ENCODE measurements around the gene SYNDIG1.

DNA sequence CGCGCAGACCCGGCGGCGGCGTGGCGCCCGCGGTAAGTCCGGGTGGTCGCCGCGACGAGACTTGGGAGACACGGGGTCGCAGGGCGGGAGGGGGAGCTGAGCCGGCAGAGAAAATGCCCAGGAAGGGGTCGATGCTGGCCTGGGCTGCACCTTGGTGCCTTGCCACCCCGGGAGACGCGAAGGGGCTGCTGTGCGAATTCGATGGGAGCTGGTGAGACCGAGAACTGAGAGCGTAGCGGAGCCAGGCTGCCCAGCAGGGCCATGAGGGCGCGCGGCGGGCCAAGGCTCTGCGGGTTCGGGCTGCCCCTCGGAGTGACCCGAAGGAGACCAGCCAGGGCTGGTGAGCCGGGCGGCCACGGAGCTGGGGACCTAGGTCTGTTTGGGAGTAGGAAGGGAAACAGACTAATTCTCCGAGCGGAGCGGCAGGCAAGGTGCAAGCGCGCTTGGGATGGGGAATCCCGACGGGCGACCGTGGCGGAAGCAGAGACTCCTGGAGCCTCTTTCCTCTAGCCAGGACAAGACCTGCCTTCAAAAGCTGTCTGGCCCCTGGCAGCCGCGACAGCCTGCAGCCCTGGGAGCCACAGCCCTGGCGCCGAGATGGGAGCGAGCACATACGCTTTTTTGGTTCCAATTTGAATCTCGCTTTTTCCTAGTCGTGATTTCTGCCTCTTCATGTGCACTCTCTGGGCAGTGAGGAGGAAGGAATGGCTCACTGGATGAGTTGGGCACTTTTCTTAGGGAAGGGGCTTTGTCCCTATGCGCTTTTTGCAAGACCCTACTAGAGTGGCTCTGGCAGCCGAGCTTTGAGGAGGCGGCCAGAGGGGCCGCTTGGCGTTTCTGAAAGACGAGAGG, 691 bp downstream of the SYNDIG1 start:
- TF ChIP-seq, protein P1, sequence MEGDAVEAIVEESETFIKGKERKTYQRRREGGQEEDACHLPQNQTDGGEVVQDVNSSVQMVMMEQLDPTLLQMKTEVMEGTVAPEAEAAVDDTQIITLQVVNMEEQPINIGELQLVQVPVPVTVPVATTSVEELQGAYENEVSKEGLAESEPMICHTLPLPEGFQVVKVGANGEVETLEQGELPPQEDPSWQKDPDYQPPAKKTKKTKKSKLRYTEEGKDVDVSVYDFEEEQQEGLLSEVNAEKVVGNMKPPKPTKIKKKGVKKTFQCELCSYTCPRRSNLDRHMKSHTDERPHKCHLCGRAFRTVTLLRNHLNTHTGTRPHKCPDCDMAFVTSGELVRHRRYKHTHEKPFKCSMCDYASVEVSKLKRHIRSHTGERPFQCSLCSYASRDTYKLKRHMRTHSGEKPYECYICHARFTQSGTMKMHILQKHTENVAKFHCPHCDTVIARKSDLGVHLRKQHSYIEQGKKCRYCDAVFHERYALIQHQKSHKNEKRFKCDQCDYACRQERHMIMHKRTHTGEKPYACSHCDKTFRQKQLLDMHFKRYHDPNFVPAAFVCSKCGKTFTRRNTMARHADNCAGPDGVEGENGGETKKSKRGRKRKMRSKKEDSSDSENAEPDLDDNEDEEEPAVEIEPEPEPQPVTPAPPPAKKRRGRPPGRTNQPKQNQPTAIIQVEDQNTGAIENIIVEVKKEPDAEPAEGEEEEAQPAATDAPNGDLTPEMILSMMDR (IDR thresholded peaks at IDR 0.05), result no peak
- TF ChIP-seq POLR2A (IDR thresholded peaks at IDR 0.05), result no peak

Data from lower leg skin (tissue), 3 donors.